Loucy (cell line): Measurements from ENCODE around the gene EIF4G3.

ENCODE experiments used
- H2AFZ ChIP-seq: fragments of 200-600 bp; sonication (generic); 2 replicates; pipeline ENCODE4 v1.6.0; 2016; ENCODE audit warnings: antibody characterized with exemption, mild to moderate bottlenecking, low read length, moderate library complexity
- H3F3A ChIP-seq: fragments of 200-600 bp; 2 replicates; pipeline ENCODE4 v1.6.0; 2016; ENCODE audit warnings: antibody characterized with exemption, low read depth, mild to moderate bottlenecking
- H3K27me3 ChIP-seq: fragments of 200-600 bp; sonication (generic); 2 replicates; pipeline ENCODE4 v1.6.1; 2014; ENCODE audit warnings: low read length, mild to moderate bottlenecking; ENCODE audit not compliant: insufficient read depth, poor library complexity, severe bottlenecking
- H3K36me3 ChIP-seq: fragments of 200-600 bp; sonication (generic); 2 replicates; pipeline ENCODE4 v1.6.1; 2016; ENCODE audit warnings: low read length; ENCODE audit not compliant: insufficient read depth
- H3K4me1 ChIP-seq: fragments of 200-600 bp; sonication (generic); 2 replicates; pipeline ENCODE4 v1.5.1; 2014; ENCODE audit warnings: low read length, mild to moderate bottlenecking; ENCODE audit not compliant: insufficient read depth, poor library complexity, severe bottlenecking
- H3K4me2 ChIP-seq: fragments of 200-600 bp; sonication (generic); 2 replicates; pipeline ENCODE4 v1.6.0; 2014; ENCODE audit warnings: antibody characterized with exemption, low read length, low read depth, mild to moderate bottlenecking; ENCODE audit not compliant: poor library complexity, severe bottlenecking
- H3K4me3 ChIP-seq: fragments of 200-600 bp; sonication (generic); 2 replicates; pipeline ENCODE4 v1.5.1; 2014; ENCODE audit warnings: low read length, mild to moderate bottlenecking, mixed read lengths; ENCODE audit not compliant: poor library complexity, severe bottlenecking
- H3K79me2 ChIP-seq: fragments of 200-600 bp; sonication (generic); 2 replicates; pipeline ENCODE4 v1.6.1; 2014; ENCODE audit warnings: low read length; ENCODE audit not compliant: insufficient read depth
- H3K9ac ChIP-seq: fragments of 200-600 bp; sonication (generic); 2 replicates; pipeline ENCODE4 v1.6.0; 2014; ENCODE audit warnings: mild to moderate bottlenecking, low read depth, low read length, moderate library complexity; ENCODE audit not compliant: poor library complexity, severe bottlenecking
- H3K9me2 ChIP-seq: fragments of 200-600 bp; sonication (generic); replicated peaks from 2 replicates; pipeline ENCODE4 v1.6.1; 2016; ENCODE audit warnings: low read depth, low read length, mixed read lengths
- H3K9me3 ChIP-seq: fragments of 200-600 bp; sonication (generic); 2 replicates; pipeline ENCODE4 v1.6.1; 2014; ENCODE audit warnings: mild to moderate bottlenecking, antibody characterized with exemption, low read length, low read depth; ENCODE audit not compliant: insufficient read depth
- H4K20me1 ChIP-seq: fragments of 200-600 bp; sonication (generic); 2 replicates; pipeline ENCODE4 v1.6.0; 2014; ENCODE audit warnings: antibody characterized with exemption, low read length, mild to moderate bottlenecking; ENCODE audit not compliant: insufficient read depth, poor library complexity, severe bottlenecking
- CTCF ChIP-seq: fragments of 200-600 bp; sonication (generic); conservative IDR thresholded peaks from 2 replicates; pipeline ENCODE4 v1.5.1; 2014; ENCODE audit warnings: mild to moderate bottlenecking, antibody characterized with exemption, low read length
- EZH2phosphoT487 ChIP-seq: fragments of 200-600 bp; IDR thresholded peaks from 2 replicates; pipeline ENCODE4 v1.6.1; 2018; ENCODE audit warnings: antibody characterized with exemption, mild to moderate bottlenecking, moderate library complexity, borderline replicate concordance

EIF4G3 gene

GRCh38 chr1:21051177-21051825, 125.4 kb downstream of the EIF4G3 start:
- H3K4me2 ChIP-seq, result no peak overlapping the region
- no peaks in the 10 kb centered on the region for H3K9me2 ChIP-seq
- H3K4me1 ChIP-seq, result no peaks in the 10 kb centered on the region
- no peaks in the 10 kb centered on the region for H3K79me2 ChIP-seq
- no peak for TF ChIP-seq CTCF
- no peak for TF ChIP-seq EZH2phosphoT487
- H3K9me3 ChIP-seq, result no peaks in the 10 kb centered on the region
- no peak overlapping the region for H3K9ac ChIP-seq
- peaks cover 4% of the 10 kb centered on the region; the same call in 1 of the 2 replicates for H3F3A ChIP-seq
- no peak overlapping the region for H2AFZ ChIP-seq
- H4K20me1 ChIP-seq, result no peaks in the 10 kb centered on the region
- no peaks in the 10 kb centered on the region for H3K27me3 ChIP-seq
- peaks cover 8% of the 10 kb centered on the region; the same call in 1 of the 2 replicates for H3K36me3 ChIP-seq
- H3K4me3 ChIP-seq, result no peak overlapping the region

- no peak overlapping the region for H3K9ac ChIP-seq
- H2AFZ ChIP-seq, result no peak overlapping the region
- H3K79me2 ChIP-seq, result no peaks in the 10 kb centered on the region
- peaks cover 8% of the 10 kb centered on the region; the same call in 1 of the 2 replicates for H3K36me3 ChIP-seq
- no peaks in the 10 kb centered on the region for H3K4me1 ChIP-seq
- no peak overlapping the region for H3K4me2 ChIP-seq
- H4K20me1 ChIP-seq, result no peaks in the 10 kb centered on the region
- peaks cover 4% of the 10 kb centered on the region; the same call in 1 of the 2 replicates for H3F3A ChIP-seq
- H3K27me3 ChIP-seq, result no peaks in the 10 kb centered on the region
- no peak overlapping the region for H3K4me3 ChIP-seq
- no peaks in the 10 kb centered on the region for H3K9me3 ChIP-seq
- H3K9me2 ChIP-seq, result no peaks in the 10 kb centered on the region
- no peak for TF ChIP-seq CTCF
- no peak for TF ChIP-seq EZH2phosphoT487
These were observed 126.7 kb downstream of the EIF4G3 start for GRCh38 chr1:21050031-21050430.

- Histone ChIP-seq H3K27me3 (no peaks in the 10 kb centered on the region), H4K20me1 (no peaks in the 10 kb centered on the region), H3K4me1 (no peaks in the 10 kb centered on the region), H3K4me3 (no peak overlapping the region), H3K36me3 (peaks cover 8% of the 10 kb centered on the region; the same call in 1 of the 2 replicates), H3K4me2 (no peak overlapping the region), H3K9ac (no peak overlapping the region), H3K9me3 (no peaks in the 10 kb centered on the region), H3F3A (peaks cover 4% of the 10 kb centered on the region; the same call in 1 of the 2 replicates), H3K9me2 (no peaks in the 10 kb centered on the region), H2AFZ (no peak overlapping the region), H3K79me2 (no peaks in the 10 kb centered on the region)
- TF ChIP-seq CTCF, result no peak
- no peak for TF ChIP-seq EZH2phosphoT487
These were observed 128.2 kb downstream of the EIF4G3 start for GRCh38 chr1:21048462-21048861.
